KMS-11 (cell line): ENCODE data around the gene FHAD1.

Source experiments
- H2AFZ ChIP-seq: fragments of 200-600 bp; sonication (generic); 2 replicates; pipeline ENCODE4 v1.6.1; 2016; ENCODE audit warnings: antibody characterized with exemption, mixed run types, low read depth
- H3K27ac ChIP-seq: fragments of 200-600 bp; sonication (generic); 2 replicates; pipeline ENCODE4 v1.6.1; 2016; ENCODE audit warnings: mild to moderate bottlenecking, mixed run types
- H3K27me3 ChIP-seq: fragments of 200-600 bp; sonication (generic); 2 replicates; pipeline ENCODE4 v1.6.1; 2017; ENCODE audit warnings: mild to moderate bottlenecking, low read depth, mixed run types, moderate library complexity; ENCODE audit not compliant: insufficient read depth
- H3K36me3 ChIP-seq: fragments of 200-600 bp; sonication (generic); 2 replicates; pipeline ENCODE4 v1.6.1; 2017; ENCODE audit warnings: mild to moderate bottlenecking, mixed run types; ENCODE audit not compliant: insufficient read depth
- H3K4me1 ChIP-seq: fragments of 200-600 bp; sonication (generic); 2 replicates; pipeline ENCODE4 v1.6.1; 2016; ENCODE audit warnings: mild to moderate bottlenecking, low read depth, mixed run types; ENCODE audit not compliant: poor library complexity, severe bottlenecking
- H3K4me2 ChIP-seq: fragments of 200-600 bp; sonication (generic); 2 replicates; pipeline ENCODE4 v1.7.0; 2016; ENCODE audit warnings: mild to moderate bottlenecking, mixed run types
- H3K4me3 ChIP-seq: fragments of 200-600 bp; sonication (generic); IDR thresholded peaks from 2 replicates; pipeline ENCODE4 v1.6.1; 2017; ENCODE audit warnings: low read depth, low read length, mixed read lengths; ENCODE audit not compliant: insufficient read depth
- H3K79me2 ChIP-seq: fragments of 200-600 bp; sonication (generic); 2 replicates; pipeline ENCODE4 v1.6.1; 2016; ENCODE audit warnings: low read depth, mixed run types; ENCODE audit not compliant: insufficient read depth
- H3K9ac ChIP-seq: fragments of 200-600 bp; sonication (generic); 2 replicates; pipeline ENCODE4 v1.6.1; 2016; ENCODE audit warnings: mild to moderate bottlenecking, mixed run types
- H4K20me1 ChIP-seq: fragments of 200-600 bp; sonication (generic); 2 replicates; pipeline ENCODE4 v1.6.1; 2016; ENCODE audit warnings: mild to moderate bottlenecking, mixed run types; ENCODE audit not compliant: insufficient read depth
- TF ChIP-seq, protein P1 (sequence below): fragments of 200-600 bp; sonication (generic); conservative IDR thresholded peaks from 2 replicates; pipeline ENCODE4 v1.6.1; 2017; ENCODE audit warnings: low read depth, mild to moderate bottlenecking, antibody characterized with exemption, low read length, moderate library complexity, mixed read lengths

The FHAD1 gene

DNA sequence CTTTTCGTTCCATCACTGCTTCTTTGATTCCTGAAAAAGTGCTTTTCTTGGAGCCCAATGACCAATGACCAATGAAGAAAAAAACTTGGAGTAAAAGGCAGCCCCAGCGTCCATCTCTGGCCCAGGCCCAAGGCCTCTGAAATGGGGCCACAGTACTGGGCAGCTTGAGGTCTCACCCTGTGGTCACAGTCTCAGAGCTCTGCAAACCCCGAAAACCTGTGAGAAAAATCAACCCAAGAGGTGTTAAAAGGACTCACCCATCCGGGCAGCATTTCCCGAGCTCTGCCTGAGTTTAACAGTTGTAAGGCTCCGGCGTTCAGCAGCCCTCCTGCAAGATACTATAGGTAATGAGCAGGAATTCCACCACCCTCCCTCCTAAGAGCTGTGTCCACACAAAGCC is 160.6 kb downstream of the FHAD1 start:
- Histone ChIP-seq H3K9ac (no peak overlapping the region), H4K20me1 (no peaks in the 10 kb centered on the region), H3K79me2 (no peaks in the 10 kb centered on the region; the same call in 1 of the 2 replicates), H3K27ac (no peak overlapping the region), H3K4me1 (peaks cover 5% of the 10 kb centered on the region), H3K27me3 (peaks cover 9% of the 10 kb centered on the region; the same call in 1 of the 2 replicates), H3K36me3 (no peaks in the 10 kb centered on the region), H3K4me3 (no peak overlapping the region), H3K4me2 (no peak overlapping the region), H2AFZ (no peak overlapping the region)
- TF ChIP-seq, protein P1, sequence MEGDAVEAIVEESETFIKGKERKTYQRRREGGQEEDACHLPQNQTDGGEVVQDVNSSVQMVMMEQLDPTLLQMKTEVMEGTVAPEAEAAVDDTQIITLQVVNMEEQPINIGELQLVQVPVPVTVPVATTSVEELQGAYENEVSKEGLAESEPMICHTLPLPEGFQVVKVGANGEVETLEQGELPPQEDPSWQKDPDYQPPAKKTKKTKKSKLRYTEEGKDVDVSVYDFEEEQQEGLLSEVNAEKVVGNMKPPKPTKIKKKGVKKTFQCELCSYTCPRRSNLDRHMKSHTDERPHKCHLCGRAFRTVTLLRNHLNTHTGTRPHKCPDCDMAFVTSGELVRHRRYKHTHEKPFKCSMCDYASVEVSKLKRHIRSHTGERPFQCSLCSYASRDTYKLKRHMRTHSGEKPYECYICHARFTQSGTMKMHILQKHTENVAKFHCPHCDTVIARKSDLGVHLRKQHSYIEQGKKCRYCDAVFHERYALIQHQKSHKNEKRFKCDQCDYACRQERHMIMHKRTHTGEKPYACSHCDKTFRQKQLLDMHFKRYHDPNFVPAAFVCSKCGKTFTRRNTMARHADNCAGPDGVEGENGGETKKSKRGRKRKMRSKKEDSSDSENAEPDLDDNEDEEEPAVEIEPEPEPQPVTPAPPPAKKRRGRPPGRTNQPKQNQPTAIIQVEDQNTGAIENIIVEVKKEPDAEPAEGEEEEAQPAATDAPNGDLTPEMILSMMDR: no peak

DNA sequence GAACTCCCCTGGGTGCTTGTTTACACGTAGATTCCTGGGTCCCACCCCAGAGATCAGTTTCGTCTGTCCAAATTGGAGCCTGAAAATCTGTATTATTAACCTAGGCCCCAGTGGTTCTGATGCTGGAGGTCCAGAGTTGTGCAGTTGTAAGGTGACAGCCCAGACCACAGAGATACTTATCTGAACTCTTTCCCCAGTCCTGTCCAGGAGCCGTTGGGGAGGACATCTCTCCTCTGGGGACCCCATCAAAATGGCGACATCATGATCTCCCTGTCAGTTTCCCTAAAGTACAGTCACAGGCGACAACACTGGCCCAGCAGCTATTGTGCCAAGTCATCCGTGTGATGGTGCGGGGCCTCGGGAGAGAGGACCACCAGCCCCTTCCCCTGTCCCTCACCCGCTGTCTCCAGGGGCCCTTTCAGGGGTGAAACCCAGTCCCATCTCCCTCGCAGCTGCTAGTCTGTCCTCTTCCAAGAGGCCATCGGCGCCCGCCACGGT is 161.9 kb downstream of the FHAD1 start:
- H4K20me1 ChIP-seq: no peaks in the 10 kb centered on the region
- peaks cover 5% of the 10 kb centered on the region for H3K4me1 ChIP-seq
- peak overlapping the region; percentile 80 for H3K4me2 ChIP-seq
- no peaks in the 10 kb centered on the region; the same call in 1 of the 2 replicates for H3K79me2 ChIP-seq
- peak overlapping the region; percentile 81; the same call in 1 of the 2 replicates for H3K9ac ChIP-seq
- H3K27ac ChIP-seq: peak overlapping the region; percentile 26; the same call in 1 of the 2 replicates
- H3K4me3 ChIP-seq: no peak overlapping the region
- peaks cover 9% of the 10 kb centered on the region; the same call in 1 of the 2 replicates for H3K27me3 ChIP-seq
- H2AFZ ChIP-seq: peak overlapping the region; percentile 79
- TF ChIP-seq, protein P1: no peak
- H3K36me3 ChIP-seq: no peaks in the 10 kb centered on the region

- peak within 1 kb of the TSS; percentile 84 for H3K4me2 ChIP-seq
- H2AFZ ChIP-seq: peak within 1 kb of the TSS; percentile 79
- peaks cover 9% of the 10 kb centered on the region; the same call in 1 of the 2 replicates for H3K27me3 ChIP-seq
- H3K9ac ChIP-seq: peak within 1 kb of the TSS; percentile 81
- peak within 1 kb of the TSS; percentile 63 for H3K4me3 ChIP-seq
- H3K4me1 ChIP-seq: peaks cover 5% of the 10 kb centered on the region
- no peaks in the 10 kb centered on the region for H4K20me1 ChIP-seq
- H3K27ac ChIP-seq: peak within 1 kb of the TSS; percentile 26; the same call in 1 of the 2 replicates
- no peaks in the 10 kb centered on the region; the same call in 1 of the 2 replicates for H3K79me2 ChIP-seq
- no peaks in the 10 kb centered on the region for H3K36me3 ChIP-seq
- TF ChIP-seq, protein P1: no peak
Measured at GRCh38 chr1:15409388-15410222, 162.6 kb downstream of the FHAD1 start, which contains the start of gene EFHD2. EFHD2 (plus strand) TSS chr1:15409888; CDS start chr1:15409972, 84 bp downstream.

DNA sequence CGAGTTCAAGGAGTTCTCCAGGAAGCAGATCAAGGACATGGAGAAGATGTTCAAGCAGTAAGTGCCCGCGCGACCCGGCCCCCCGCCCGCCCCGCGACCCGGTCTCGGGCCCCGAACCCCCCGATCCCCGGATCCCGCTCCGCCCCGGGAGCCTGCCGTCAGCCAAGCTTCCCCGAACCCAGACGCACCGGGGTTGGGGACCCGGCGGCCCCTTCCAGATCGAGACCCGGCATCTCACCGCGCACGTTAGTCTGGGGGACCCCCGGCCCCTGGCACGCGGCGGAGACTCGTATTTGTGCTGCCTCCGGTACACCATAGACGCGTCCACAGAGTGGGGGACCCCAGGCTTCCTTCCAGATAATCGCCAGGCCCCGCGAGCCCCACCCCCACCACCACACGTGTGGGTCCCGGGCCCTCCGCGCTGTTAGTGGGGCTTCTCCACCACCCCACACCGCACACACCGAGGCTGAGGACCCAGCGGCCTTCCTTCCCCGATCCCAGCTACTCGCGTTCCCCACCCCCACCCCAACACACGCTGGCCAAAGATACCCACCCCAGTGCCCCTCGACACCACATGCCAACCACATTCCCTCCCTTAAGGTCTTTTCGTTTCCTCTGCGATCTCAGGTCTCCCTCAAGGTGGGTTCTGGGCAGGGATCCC is 163.3 kb downstream of the FHAD1 start:
- H3K27me3 ChIP-seq: peaks cover 9% of the 10 kb centered on the region; the same call in 1 of the 2 replicates
- no peaks in the 10 kb centered on the region for H3K36me3 ChIP-seq
- H3K4me2 ChIP-seq: peak overlapping the region; percentile 84
- H3K79me2 ChIP-seq: no peaks in the 10 kb centered on the region; the same call in 1 of the 2 replicates
- TF ChIP-seq, protein P1: no peak
- peak overlapping the region; percentile 79 for H2AFZ ChIP-seq
- H3K4me3 ChIP-seq: peak overlapping the region; percentile 63
- peaks cover 5% of the 10 kb centered on the region for H3K4me1 ChIP-seq
- no peak overlapping the region for H3K27ac ChIP-seq
- H3K9ac ChIP-seq: peak overlapping the region; percentile 81
- no peaks in the 10 kb centered on the region for H4K20me1 ChIP-seq
